Esophagus muscularis mucosa (tissue), 4 donors: ENCODE measurements around the gene SDK1. TPM values are rescaled to one million over a fixed set of nuclear protein-coding genes. Genes with fewer than 3 reads are reported as not detected.

Source experiments
- DNase-seq: peaks from one replicate; pipeline ENCODE4 v3.0.0-alpha.2; 2017; ENCODE audit errors: extremely low spot score
- H3K27ac ChIP-seq, 4 donors: fragments of 200-600 bp; sonication (generic); replicated peaks in 1 of 4; 1 replicate in 3 of 4; 2 replicates in 1 of 4; pipeline ENCODE4 v1.5.1; 2016 to 2019; ENCODE audit warnings: mild to moderate bottlenecking in 1 of 4
- H3K27me3 ChIP-seq, 4 donors: fragments of 200-600 bp; sonication (generic); one replicate each; pipeline versions ENCODE4 v1.5.1 to v1.6.0; 2016 to 2019
- H3K36me3 ChIP-seq, 4 donors: fragments of 200-600 bp; sonication (generic); one replicate each; pipeline ENCODE4 v1.5.1; 2016 to 2019
- H3K4me1 ChIP-seq, 4 donors: fragments of 200-600 bp; sonication (generic); one replicate each; pipeline ENCODE4 v1.5.1; 2016 to 2019
- H3K4me3 ChIP-seq, 4 donors: fragments of 200-600 bp; sonication (generic); 1 replicate in 2 of 4; 2 replicates in 2 of 4; pipeline ENCODE4 v1.5.1; 2016 to 2019; ENCODE audit warnings: mild to moderate bottlenecking in 4 of 4, moderate library complexity in 1 of 4
- H3K9me3 ChIP-seq, 4 donors: fragments of 200-600 bp; sonication (generic); 1 replicate in 3 of 4; 2 replicates in 1 of 4; pipeline ENCODE4 v1.5.1; 2016 to 2019
- CTCF ChIP-seq, 3 experiments: fragments of 200-600 bp in 2 of 3; fragments of 450-650 bp in 1 of 3; sonication (generic) in 2 of 3; IDR thresholded peaks; one replicate each; pipeline ENCODE4 v1.5.1; 2017 to 2019; ENCODE audit warnings: antibody characterized with exemption in 3 of 3, mild to moderate bottlenecking in 2 of 3, moderate library complexity in 1 of 3
- EP300 ChIP-seq: sonication (generic); formaldehyde crosslinking; IDR thresholded peaks from one replicate; pipeline ENCODE4 v1.6.1; 2017; ENCODE audit warnings: antibody characterized with exemption
- POLR2A ChIP-seq: fragments of 450-650 bp; IDR thresholded peaks from one replicate; pipeline ENCODE4 v1.6.1; 2017; ENCODE audit warnings: antibody characterized with exemption, moderate library complexity, mild to moderate bottlenecking, low read depth
- POLR2AphosphoS5 ChIP-seq, 2 donors: sonication (generic); formaldehyde crosslinking; IDR thresholded peaks; one replicate each; pipeline ENCODE4 v1.6.1; 2017; ENCODE audit warnings: antibody characterized with exemption in 2 of 2
- WGBS: methylation state at CpG from one replicate; pipeline ENCODE4 v1.1.5; 2018; 5-methylcytosine and 5-hydroxymethylcytosine counted together
- intact Hi-C: fragments of 100-400 bp; cut with DNase I; formaldehyde crosslinking; loops from one replicate; pipeline ENCODE4 v1.15.1; 2023
- total RNA-seq, 4 donors: library from RNA; depleted of rRNA; stranded (reverse); fragments of >200 nt; gene quantifications; one replicate each; pipeline versions ENCODE4 v1.1.0 to v1.2.1, GENCODE V29; 2016

SDK1 gene
- total RNA-seq, 4 donors from 2014 or later: 7.8 to 18.6 (median 12.0) TPM

- Histone ChIP-seq H3K27me3 (peaks cover 0 to 43% (median 0%) of the 10 kb centered on the region in 4 donors), H3K9me3 (peaks cover 0 to 15% (median 7%) of the 10 kb centered on the region in 4 donors), H3K27ac (no peak overlapping the region), H3K36me3 (no peaks in the 10 kb centered on the region), H3K4me3 (no peak overlapping the region), H3K4me1 (no peaks in the 10 kb centered on the region)
- peak; percentile 8 for DNase-seq
- TF ChIP-seq CTCF (IDR thresholded peaks at IDR 0.05): no peak
- no peak for TF ChIP-seq POLR2A
- TF ChIP-seq POLR2AphosphoS5 (IDR thresholded peaks at IDR 0.05): no peak
- no peak for TF ChIP-seq EP300
- WGBS: 86% methylated on average over 3 of the region's 3 CpGs
- intact Hi-C loops: no loop called here
Observed at GRCh38 chr7:4274286-4274685, 973.2 kb downstream of the SDK1 start.

GRCh38 chr7:4277936-4278335 is 976.9 kb downstream of the SDK1 start:
- Histone ChIP-seq H3K27me3 (peaks cover 0 to 13% (median 0%) of the 10 kb centered on the region in 4 donors), H3K9me3 (peaks cover 0 to 15% (median 7%) of the 10 kb centered on the region in 4 donors), H3K4me3 (no peak overlapping the region), H3K4me1 (no peaks in the 10 kb centered on the region), H3K27ac (no peak overlapping the region), H3K36me3 (no peaks in the 10 kb centered on the region)
- intact Hi-C loops: no loop called here
- no peak for DNase-seq
- WGBS: 68% methylated on average over 4 of the region's 4 CpGs
- TF ChIP-seq EP300 (no peak), POLR2AphosphoS5 (IDR thresholded peaks at IDR 0.05) (no peak), CTCF (IDR thresholded peaks at IDR 0.05) (no peak), POLR2A (no peak)

- WGBS: 83% methylated on average over 3 of the region's 3 CpGs
- no peak overlapping the region for H3K4me3 ChIP-seq
- H3K27ac ChIP-seq: no peak overlapping the region
- intact Hi-C loops: no loop called here
- no peaks in the 10 kb centered on the region for H3K36me3 ChIP-seq
- peaks cover 0 to 2% (median 0%) of the 10 kb centered on the region in 4 donors for H3K27me3 ChIP-seq
- peaks cover 0 to 11% (median 5%) of the 10 kb centered on the region in 4 donors for H3K9me3 ChIP-seq
- no peaks in the 10 kb centered on the region for H3K4me1 ChIP-seq
- TF ChIP-seq POLR2AphosphoS5 (IDR thresholded peaks at IDR 0.05) (no peak), EP300 (no peak), POLR2A (no peak), CTCF (IDR thresholded peaks at IDR 0.05) (no peak)
- no peak for DNase-seq
Observed at GRCh38 chr7:4279216-4279615, 978.2 kb downstream of the SDK1 start.

- Histone ChIP-seq H3K36me3 (no peaks in the 10 kb centered on the region), H3K4me1 (no peaks in the 10 kb centered on the region), H3K27ac (no peak overlapping the region), H3K27me3 (no peaks in the 10 kb centered on the region), H3K4me3 (no peak overlapping the region), H3K9me3 (no peaks in the 10 kb centered on the region)
- WGBS: 68% methylated on average over 9 of the region's 9 CpGs
- DNase-seq: no peak
- intact Hi-C loops: no loop called here
- no peak for TF ChIP-seq POLR2AphosphoS5 (IDR thresholded peaks at IDR 0.05)
- TF ChIP-seq POLR2A: no peak
- no peak for TF ChIP-seq EP300
- no peak for TF ChIP-seq CTCF (IDR thresholded peaks at IDR 0.05)
Observed at GRCh38 chr7:4281231-4281993, 980.4 kb downstream of the SDK1 start.
